Vagina (tissue), 2 donors: ENCODE data around the gene WDR19. TPM values are rescaled to one million over a fixed set of nuclear protein-coding genes. Genes with fewer than 3 reads are reported as not detected.

ENCODE experiments used
- DNase-seq, 2 donors: peaks; one replicate each; pipeline ENCODE4 v3.0.0-alpha.2; 2017; ENCODE audit errors: extremely low spot score in 2 of 2
- H3K27ac ChIP-seq: fragments of 200-600 bp; sonication (generic); one replicate; pipeline ENCODE4 v1.5.1; 2019
- H3K27me3 ChIP-seq: fragments of 200-600 bp; sonication (generic); one replicate; pipeline ENCODE4 v1.5.1; 2019
- H3K36me3 ChIP-seq, 2 donors: fragments of 200-600 bp; sonication (generic); one replicate each; pipeline ENCODE4 v1.5.1; 2017 to 2019
- H3K4me1 ChIP-seq: fragments of 200-600 bp; sonication (generic); one replicate; pipeline ENCODE4 v1.5.1; 2019
- H3K4me3 ChIP-seq, 2 donors: fragments of 200-600 bp; sonication (generic); 1 replicate in 1 of 2; 2 replicates in 1 of 2; pipeline ENCODE4 v1.5.1; 2016 to 2019
- H3K9me3 ChIP-seq: fragments of 200-600 bp; sonication (generic); one replicate; pipeline ENCODE4 v1.5.1; 2019
- CTCF ChIP-seq, 3 experiments: fragments of 450-650 bp in 2 of 3; fragments of 200-600 bp in 1 of 3; sonication (generic) in 1 of 3; IDR thresholded peaks; one replicate each; pipeline ENCODE4 v1.5.1; 2017 to 2019; ENCODE audit warnings: antibody characterized with exemption in 3 of 3, mild to moderate bottlenecking in 2 of 3, moderate library complexity in 2 of 3
- POLR2A ChIP-seq, 2 donors: fragments of 450-650 bp; IDR thresholded peaks; one replicate each; pipeline ENCODE4 v1.6.1; 2017; ENCODE audit warnings: antibody characterized with exemption in 2 of 2, mild to moderate bottlenecking in 2 of 2, moderate library complexity in 2 of 2
- POLR2AphosphoS5 ChIP-seq, 2 donors: sonication (generic); formaldehyde crosslinking; IDR thresholded peaks; one replicate each; pipeline ENCODE4 v1.9.0; 2017; ENCODE audit warnings: antibody characterized with exemption in 2 of 2, mild to moderate bottlenecking in 2 of 2, low read depth in 1 of 2; ENCODE audit not compliant: insufficient read depth in 1 of 2
- intact Hi-C: fragments of 100-400 bp; cut with DNase I; formaldehyde crosslinking; loops from one replicate; pipeline ENCODE4 v1.15.1; 2023
- small RNA-seq: library from RNA; depleted of rRNA; stranded (forward); fragments of <200 nt; gene quantifications from one replicate; pipeline ENCODE3, GENCODE V24; 2016
- total RNA-seq: library from RNA; depleted of rRNA; stranded (reverse); fragments of >200 nt; gene quantifications from one replicate; pipeline ENCODE4 v1.2.3, GENCODE V29; 2016

WDR19 gene
- total RNA-seq, 1 donor from 2014 or later, result 47.1 TPM

- TF ChIP-seq CTCF (IDR thresholded peaks at IDR 0.05) (no peak), POLR2A (IDR thresholded peaks at IDR 0.05) (no peak), POLR2AphosphoS5 (IDR thresholded peaks at IDR 0.05; ENCODE audit: insufficient read depth in 1 of 2, low read depth in 1 of 2) (no peak)
- intact Hi-C loops, result no loop called here
- Histone ChIP-seq H3K4me3 (no peak overlapping the region), H3K4me1 (no peaks in the 10 kb centered on the region), H3K9me3 (no peaks in the 10 kb centered on the region), H3K27ac (no peak overlapping the region), H3K36me3 (peaks cover 0 to 25% of the 10 kb centered on the region in 2 donors), H3K27me3 (no peaks in the 10 kb centered on the region)
- no peak for DNase-seq
These were observed 142.7 kb downstream of the WDR19 start for GRCh38 chr4:39324897-39325613.

- Histone ChIP-seq H3K4me3 (no peak overlapping the region), H3K4me1 (no peaks in the 10 kb centered on the region), H3K27me3 (no peaks in the 10 kb centered on the region), H3K27ac (no peak overlapping the region), H3K36me3 (peaks cover 0 to 20% of the 10 kb centered on the region in 2 donors), H3K9me3 (no peaks in the 10 kb centered on the region)
- DNase-seq, result no peak
- no peak for TF ChIP-seq CTCF (IDR thresholded peaks at IDR 0.05)
- TF ChIP-seq POLR2AphosphoS5 (IDR thresholded peaks at IDR 0.05; ENCODE audit: insufficient read depth in 1 of 2, low read depth in 1 of 2), result no peak
- no peak for TF ChIP-seq POLR2A (IDR thresholded peaks at IDR 0.05)
- intact Hi-C loops, result no loop called here
These were observed 144.2 kb downstream of the WDR19 start for GRCh38 chr4:39326468-39326977.

GRCh38 chr4:39330353-39330752 is 148.0 kb downstream of the WDR19 start:
- DNase-seq, result no peak
- Histone ChIP-seq H3K9me3 (no peaks in the 10 kb centered on the region), H3K4me1 (no peaks in the 10 kb centered on the region), H3K36me3 (peaks cover 0 to 8% of the 10 kb centered on the region in 2 donors), H3K4me3 (no peak overlapping the region), H3K27ac (no peak overlapping the region), H3K27me3 (no peaks in the 10 kb centered on the region)
- TF ChIP-seq POLR2AphosphoS5 (IDR thresholded peaks at IDR 0.05; ENCODE audit: insufficient read depth in 1 of 2, low read depth in 1 of 2) (no peak), CTCF (IDR thresholded peaks at IDR 0.05) (no peak), POLR2A (IDR thresholded peaks at IDR 0.05) (no peak)
- intact Hi-C loops, result no loop called here

- intact Hi-C loops, result no loop called here
- no peak for DNase-seq
- no peaks in the 10 kb centered on the region for H3K36me3 ChIP-seq
- H3K9me3 ChIP-seq, result no peaks in the 10 kb centered on the region
- no peaks in the 10 kb centered on the region for H3K27me3 ChIP-seq
- no peak overlapping the region for H3K27ac ChIP-seq
- H3K4me1 ChIP-seq, result no peaks in the 10 kb centered on the region
- TF ChIP-seq POLR2A (IDR thresholded peaks at IDR 0.05) (no peak), CTCF (IDR thresholded peaks at IDR 0.05) (no peak), POLR2AphosphoS5 (IDR thresholded peaks at IDR 0.05; ENCODE audit: insufficient read depth in 1 of 2, low read depth in 1 of 2) (no peak)
- H3K4me3 ChIP-seq, result no peak overlapping the region
These were observed 148.9 kb downstream of the WDR19 start for GRCh38 chr4:39331191-39331590.

Small RNA genes lying within 50 kb of the gene (small RNA-seq; reads per million reads assigned to genes)
- not detected for gene RNU6-32P

Other genes with a start within 250 kb of the WDR19 start
- not detected for gene TMEM156, start 150.1 kb upstream of the WDR19 start, total RNA-seq
- 27.0 TPM for gene KLHL5, start 120.3 kb upstream of the WDR19 start, total RNA-seq
- gene RFC1, start 183.8 kb downstream of the WDR19 start, total RNA-seq, result 33.9 TPM
- gene KLB, start 224.4 kb downstream of the WDR19 start, total RNA-seq, result 1.2 TPM